ENCODE data around the gene ARRB1. TPM values are rescaled to one million over a fixed set of nuclear protein-coding genes. Genes with fewer than 3 reads are reported as not detected.
"Not testable (repeated sequence)": the region's sequence is repeated elsewhere in the genome, so short reads cannot be mapped to it uniquely, and the experiment has no call there.

Gene ARRB1
- total RNA-seq, 2 donors from 2014 or later, result 26.3 to 39.6 TPM

DNA sequence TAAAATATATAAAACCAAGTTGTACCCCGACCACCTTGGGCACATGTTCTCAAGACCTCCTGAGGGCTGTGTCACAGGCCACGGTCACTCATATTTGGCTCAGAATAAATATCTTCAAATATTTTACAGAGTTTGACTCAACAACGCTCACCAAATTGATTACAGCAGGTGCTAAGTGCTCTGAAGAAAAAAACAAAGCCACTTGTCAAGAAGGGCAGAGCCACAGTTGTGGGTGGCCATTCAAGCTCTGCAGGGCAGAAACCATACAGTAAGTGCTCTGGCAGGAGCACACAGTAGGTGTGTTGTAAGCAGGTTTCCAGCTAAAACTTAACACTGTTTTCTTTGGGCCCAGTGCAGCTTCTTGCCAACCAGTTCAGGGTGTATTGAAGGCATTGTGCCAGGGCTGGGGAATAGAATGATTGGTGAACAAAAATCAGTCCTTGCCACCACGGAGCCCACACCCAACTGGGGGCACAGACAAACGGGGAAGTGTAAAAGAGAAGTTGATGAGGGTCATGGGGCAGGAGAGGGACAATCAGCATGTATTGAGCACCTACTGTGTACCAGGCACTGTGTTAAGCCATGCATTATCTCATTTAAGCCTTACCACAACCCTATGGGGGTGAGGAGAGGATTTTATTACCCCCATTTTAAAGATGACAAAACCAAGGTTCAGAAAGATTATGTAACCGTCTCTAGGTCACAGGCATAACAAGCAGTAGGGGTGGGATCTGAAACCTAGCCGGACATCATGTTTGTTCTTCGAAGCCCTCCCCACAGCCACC lies 18.2 kb downstream of the ARRB1 start:
- Mint-ChIP-seq H3K4me1 (peaks cover 47% of the 10 kb centered on the region), H3K27me3 (no peaks in the 10 kb centered on the region), H3K36me3 (ENCODE audit: low read depth) (no peaks in the 10 kb centered on the region), H3K27ac (no peak overlapping the region), H3K4me3 (no peak overlapping the region)
- DNase-seq (no peak), ATAC-seq (no peak)
- H3K9me3 ChIP-seq (ENCODE audit: control insufficient read depth, low read length, poor library complexity, severe bottlenecking), result no peaks in the 10 kb centered on the region

DNA sequence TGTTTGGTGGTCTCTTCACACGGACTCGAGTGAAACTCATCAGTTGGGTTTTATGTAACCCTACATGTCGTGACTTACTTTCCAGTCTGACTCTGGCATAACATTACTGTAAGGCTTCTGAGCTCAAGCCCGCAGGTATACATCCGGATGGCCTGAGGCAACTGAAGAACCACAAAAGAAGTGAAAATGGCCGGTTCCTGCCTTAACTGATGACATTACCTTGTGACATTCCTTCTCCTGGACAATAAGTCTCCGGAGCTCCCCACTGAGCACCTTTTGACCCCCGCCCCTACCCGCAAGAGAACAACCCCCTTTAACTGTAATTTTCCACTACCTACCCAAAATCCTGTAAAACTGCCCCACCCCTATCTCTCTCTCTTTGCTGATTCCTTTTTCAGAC lies 19.7 kb downstream of the ARRB1 start:
- H3K4me3 Mint-ChIP-seq; H3K9me3 ChIP-seq (ENCODE audit: control insufficient read depth, low read length, poor library complexity, severe bottlenecking); H3K27me3 Mint-ChIP-seq; H3K27ac Mint-ChIP-seq; H3K36me3 Mint-ChIP-seq (ENCODE audit: low read depth); ATAC-seq; DNase-seq: not testable (repeated sequence)
- H3K4me1 Mint-ChIP-seq, result peaks cover 37% of the 10 kb centered on the region

DNA sequence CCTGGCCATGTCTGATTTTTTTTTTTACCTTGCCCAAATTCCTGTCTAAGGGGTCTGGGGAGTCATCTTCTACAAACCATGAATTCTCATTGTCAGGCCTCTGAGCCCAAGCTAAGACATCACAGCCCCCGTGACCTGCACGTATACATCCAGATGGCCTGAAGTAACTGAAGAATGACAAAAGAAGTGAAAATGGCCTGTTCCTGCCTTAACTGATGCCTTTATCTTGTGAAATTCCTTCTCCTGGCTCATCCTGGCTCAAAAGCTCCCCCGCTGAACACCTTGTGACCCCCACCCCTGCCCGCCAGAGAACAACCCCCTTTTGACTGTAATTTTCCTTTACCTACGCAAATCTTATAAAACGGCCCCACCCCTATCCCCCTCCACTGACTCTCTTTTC lies 20.2 kb downstream of the ARRB1 start:
- H3K27ac Mint-ChIP-seq; ATAC-seq; H3K27me3 Mint-ChIP-seq; H3K4me3 Mint-ChIP-seq; H3K36me3 Mint-ChIP-seq (ENCODE audit: low read depth); DNase-seq; H3K9me3 ChIP-seq (ENCODE audit: control insufficient read depth, low read length, poor library complexity, severe bottlenecking): not testable (repeated sequence)
- H3K4me1 Mint-ChIP-seq, result peaks cover 34% of the 10 kb centered on the region

DNA sequence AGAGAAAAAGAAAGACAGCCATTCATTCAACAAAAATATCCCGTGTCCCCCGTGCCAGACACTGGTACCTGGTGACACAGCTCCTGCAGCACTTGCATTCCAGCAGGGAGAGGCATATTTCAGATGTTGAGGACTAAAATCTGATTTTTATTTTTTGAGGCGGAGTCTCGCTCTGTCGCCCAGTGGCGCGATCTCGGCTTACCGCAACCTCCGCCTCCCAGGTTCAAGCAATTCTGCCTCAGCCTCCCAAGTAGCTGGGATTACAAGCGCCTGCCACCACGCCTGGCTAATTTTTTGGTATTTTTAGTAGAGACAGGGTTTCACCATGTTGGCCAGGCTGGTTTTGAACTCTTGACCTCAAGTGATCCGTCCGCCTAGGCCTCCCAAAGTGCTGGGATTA lies 20.6 kb downstream of the ARRB1 start:
- not testable (repeated sequence) for ATAC-seq; H3K9me3 ChIP-seq (ENCODE audit: control insufficient read depth, low read length, poor library complexity, severe bottlenecking); DNase-seq; H3K36me3 Mint-ChIP-seq (ENCODE audit: low read depth); H3K27ac Mint-ChIP-seq; H3K4me3 Mint-ChIP-seq; H3K27me3 Mint-ChIP-seq
- H3K4me1 Mint-ChIP-seq, result peaks cover 35% of the 10 kb centered on the region

DNA sequence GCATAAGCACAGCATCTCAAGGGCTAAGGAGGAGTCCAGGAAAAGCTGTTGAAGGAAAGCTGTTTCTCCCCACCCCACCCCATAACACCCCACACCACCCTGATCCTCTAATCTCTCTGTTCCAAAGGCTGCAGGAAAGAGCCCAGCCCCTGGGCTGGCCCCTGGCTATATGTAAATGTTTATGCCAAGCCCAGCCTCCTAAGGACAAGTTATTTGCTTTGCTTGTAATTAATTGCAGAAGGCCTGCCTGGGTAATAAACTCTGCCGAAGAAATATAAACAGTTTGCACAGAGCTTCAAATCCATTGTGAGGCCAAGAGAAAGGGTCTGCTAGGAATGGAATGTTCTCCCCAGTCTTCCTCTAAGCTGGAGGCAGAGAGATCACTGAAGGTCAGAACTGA lies 21.2 kb downstream of the ARRB1 start:
- peaks cover 34% of the 10 kb centered on the region for H3K4me1 Mint-ChIP-seq
- peak overlapping the region; percentile 59 for H3K4me3 Mint-ChIP-seq
- no peak overlapping the region for H3K27ac Mint-ChIP-seq

DNA sequence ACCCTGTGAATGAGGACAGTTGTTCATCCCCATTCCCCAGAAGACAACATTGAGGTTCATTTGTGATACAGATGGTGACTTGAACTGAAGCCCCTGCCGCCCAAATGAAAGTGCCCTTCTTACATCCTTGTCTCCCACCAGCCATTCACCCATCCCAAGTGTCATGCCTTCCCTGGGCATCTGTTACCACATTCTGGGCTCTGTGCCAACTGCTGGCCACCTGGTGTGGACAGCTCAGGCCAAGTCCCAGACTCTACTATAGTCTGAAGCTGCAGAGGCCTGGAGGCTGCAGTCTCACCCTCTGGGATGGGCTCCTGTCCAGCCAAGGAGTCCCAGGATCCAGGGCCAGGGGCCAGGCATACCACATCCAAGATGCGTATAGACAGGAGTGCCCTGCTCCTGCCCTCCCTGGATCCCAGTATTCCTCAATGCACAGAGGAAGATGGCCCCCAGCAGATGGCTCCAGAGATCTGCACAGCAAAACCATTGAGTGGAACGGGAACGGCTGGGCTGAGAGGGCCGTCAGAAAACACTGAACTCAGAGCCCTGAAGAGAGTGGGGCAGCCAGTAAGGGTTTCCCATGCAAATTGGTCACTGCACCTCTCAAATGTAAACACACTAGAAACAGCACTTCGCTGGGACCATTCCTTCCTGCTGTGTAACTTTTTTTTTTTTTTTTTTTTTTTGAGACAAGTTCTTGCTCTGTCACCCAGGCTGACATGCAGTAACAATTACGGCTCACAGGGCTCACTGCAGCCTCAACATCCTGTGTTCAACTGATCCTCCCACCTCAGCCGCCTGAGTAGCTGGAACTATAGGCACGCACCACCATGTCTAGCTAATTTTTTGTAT lies 22.8 kb downstream of the ARRB1 start:
- Mint-ChIP-seq H3K4me1 (peaks cover 31% of the 10 kb centered on the region), H3K36me3 (ENCODE audit: low read depth) (peaks cover 5% of the 10 kb centered on the region)
- ATAC-seq, result peak; percentile 89

More for the DNA sequence above, 21.2 kb downstream of the ARRB1 start:
- H3K36me3 Mint-ChIP-seq (ENCODE audit: low read depth), result peaks cover 2% of the 10 kb centered on the region
- H3K9me3 ChIP-seq (ENCODE audit: control insufficient read depth, low read length, poor library complexity, severe bottlenecking), result no peaks in the 10 kb centered on the region
- ATAC-seq (no peak), DNase-seq (no peak)
- H3K27me3 Mint-ChIP-seq, result no peaks in the 10 kb centered on the region

DNA sequence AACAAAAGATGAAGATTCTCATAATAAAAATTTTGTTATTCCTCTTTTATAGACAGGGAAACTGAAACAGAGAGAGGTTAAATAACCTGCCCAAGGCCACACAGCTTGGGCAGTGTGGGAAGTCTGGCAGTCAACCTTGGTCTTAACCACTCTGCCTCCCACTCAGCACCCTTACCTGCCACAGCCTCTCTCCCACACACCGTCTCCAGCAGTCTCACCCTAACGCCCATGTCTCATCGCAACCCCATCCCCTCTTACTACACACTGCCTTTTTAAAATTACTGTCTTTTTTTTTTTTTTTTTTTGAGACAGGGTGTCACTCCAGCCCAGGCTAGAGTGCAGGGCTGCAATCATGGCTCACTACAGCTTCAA lies 25.0 kb downstream of the ARRB1 start:
- peaks cover 37% of the 10 kb centered on the region for H3K4me1 Mint-ChIP-seq
- ATAC-seq (no peak), DNase-seq (no peak)
- H3K36me3 Mint-ChIP-seq (ENCODE audit: low read depth), result peaks cover 7% of the 10 kb centered on the region
- no peaks in the 10 kb centered on the region for H3K27me3 Mint-ChIP-seq
- H3K9me3 ChIP-seq (ENCODE audit: control insufficient read depth, low read length, poor library complexity, severe bottlenecking), result no peaks in the 10 kb centered on the region
- no peak overlapping the region for H3K27ac Mint-ChIP-seq
- H3K4me3 Mint-ChIP-seq, result no peak overlapping the region

More for the DNA sequence above, 22.8 kb downstream of the ARRB1 start:
- Mint-ChIP-seq H3K27me3 (no peaks in the 10 kb centered on the region), H3K4me3 (peak overlapping the region; percentile 45), H3K27ac (peak overlapping the region; percentile 84)
- DNase-seq, result no peak
- no peaks in the 10 kb centered on the region for H3K9me3 ChIP-seq (ENCODE audit: control insufficient read depth, low read length, poor library complexity, severe bottlenecking)

DNA sequence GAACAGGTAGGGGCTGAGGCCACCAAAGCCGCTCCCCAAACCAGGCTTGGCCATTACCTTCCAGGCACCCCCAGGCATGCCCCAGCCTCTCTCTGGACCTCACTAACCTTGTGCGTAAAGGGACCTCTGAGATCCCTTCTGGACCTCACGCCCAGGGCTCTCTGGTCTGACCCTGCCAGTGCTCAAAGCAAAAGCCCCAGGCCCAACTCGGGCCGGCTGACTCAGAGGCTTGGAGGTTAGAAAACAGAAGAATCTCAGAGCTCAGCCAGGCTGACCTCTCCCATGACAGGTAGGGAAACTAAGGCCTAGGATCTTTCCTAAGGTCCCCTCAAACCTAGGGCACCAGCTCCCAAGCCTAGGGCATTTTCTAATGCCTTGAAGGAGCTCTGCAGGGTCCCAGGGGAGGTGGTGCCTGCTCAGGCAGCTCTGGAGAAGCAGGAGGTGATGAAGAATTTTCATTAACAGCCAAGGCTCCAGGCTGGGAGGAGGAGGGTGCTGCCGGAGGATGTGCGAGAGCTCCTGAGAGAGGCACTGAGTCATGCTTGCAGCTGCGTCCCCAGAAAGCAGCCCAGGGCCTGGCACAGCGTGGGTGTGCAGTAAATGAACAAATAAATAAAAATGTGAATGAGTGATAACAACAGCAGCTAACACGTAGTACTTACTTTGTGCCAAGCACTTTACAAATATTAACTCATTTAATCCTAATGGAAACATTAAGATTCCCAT lies 25.6 kb downstream of the ARRB1 start:
- H3K27ac Mint-ChIP-seq, result no peak overlapping the region
- DNase-seq, result no peak
- H3K4me3 Mint-ChIP-seq, result no peak overlapping the region
- H3K27me3 Mint-ChIP-seq, result no peaks in the 10 kb centered on the region
- peaks cover 7% of the 10 kb centered on the region for H3K36me3 Mint-ChIP-seq (ENCODE audit: low read depth)
- no peaks in the 10 kb centered on the region for H3K9me3 ChIP-seq (ENCODE audit: control insufficient read depth, low read length, poor library complexity, severe bottlenecking)
- no peak for ATAC-seq
- peaks cover 37% of the 10 kb centered on the region for H3K4me1 Mint-ChIP-seq

DNA sequence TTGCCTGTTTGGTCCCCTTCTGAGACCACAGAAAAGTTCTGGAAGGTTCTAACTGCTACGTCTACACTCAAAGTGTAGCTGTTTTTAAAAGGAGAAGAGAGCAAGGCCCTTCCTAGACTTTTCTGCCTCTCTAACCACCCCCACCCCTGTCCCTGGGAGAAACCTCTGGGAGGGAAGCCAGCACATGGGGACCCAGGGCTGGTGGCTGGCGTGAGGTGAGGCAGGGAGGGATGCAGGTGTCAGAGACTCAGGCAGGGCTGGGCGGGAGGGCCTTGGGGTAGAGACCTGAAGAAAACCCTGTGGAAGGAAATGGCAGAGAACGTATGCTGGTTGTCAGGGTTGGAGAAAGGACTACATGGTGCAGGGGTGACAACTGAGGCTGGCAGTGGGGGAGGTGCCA lies 26.7 kb downstream of the ARRB1 start:
- no peak overlapping the region for H3K4me3 Mint-ChIP-seq
- H3K27me3 Mint-ChIP-seq, result no peaks in the 10 kb centered on the region
- ATAC-seq (no peak), DNase-seq (no peak)
- no peaks in the 10 kb centered on the region for H3K9me3 ChIP-seq (ENCODE audit: control insufficient read depth, low read length, poor library complexity, severe bottlenecking)
- H3K4me1 Mint-ChIP-seq, result peaks cover 33% of the 10 kb centered on the region
- H3K36me3 Mint-ChIP-seq (ENCODE audit: low read depth), result peaks cover 7% of the 10 kb centered on the region
- no peak overlapping the region for H3K27ac Mint-ChIP-seq

DNA sequence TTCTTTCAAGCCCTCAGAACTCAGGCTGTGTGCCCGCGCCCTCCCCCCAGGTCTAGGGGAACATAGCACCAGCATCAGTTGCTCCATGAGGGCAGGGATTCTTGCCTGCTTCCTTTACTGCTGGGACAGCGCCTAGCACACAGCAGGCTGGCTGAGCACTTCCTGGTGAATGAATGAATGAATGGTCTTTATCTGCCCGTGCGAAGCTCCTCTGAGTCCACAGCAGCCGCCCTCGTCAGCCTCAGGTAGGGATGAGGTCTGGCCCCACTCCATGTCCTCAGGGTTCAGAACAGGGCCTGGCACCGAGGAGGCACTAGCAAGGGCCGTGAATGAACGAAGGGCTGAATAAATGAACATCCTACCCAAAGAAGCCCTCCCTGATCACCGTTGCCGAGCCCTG lies 27.3 kb downstream of the ARRB1 start:
- H3K4me3 Mint-ChIP-seq, result no peak overlapping the region
- no peak overlapping the region for H3K27ac Mint-ChIP-seq
- peaks cover 29% of the 10 kb centered on the region for H3K4me1 Mint-ChIP-seq
- no peaks in the 10 kb centered on the region for H3K27me3 Mint-ChIP-seq
- ATAC-seq (no peak), DNase-seq (no peak)
- H3K9me3 ChIP-seq (ENCODE audit: control insufficient read depth, low read length, poor library complexity, severe bottlenecking), result no peaks in the 10 kb centered on the region
- H3K36me3 Mint-ChIP-seq (ENCODE audit: low read depth), result peaks cover 7% of the 10 kb centered on the region

DNA sequence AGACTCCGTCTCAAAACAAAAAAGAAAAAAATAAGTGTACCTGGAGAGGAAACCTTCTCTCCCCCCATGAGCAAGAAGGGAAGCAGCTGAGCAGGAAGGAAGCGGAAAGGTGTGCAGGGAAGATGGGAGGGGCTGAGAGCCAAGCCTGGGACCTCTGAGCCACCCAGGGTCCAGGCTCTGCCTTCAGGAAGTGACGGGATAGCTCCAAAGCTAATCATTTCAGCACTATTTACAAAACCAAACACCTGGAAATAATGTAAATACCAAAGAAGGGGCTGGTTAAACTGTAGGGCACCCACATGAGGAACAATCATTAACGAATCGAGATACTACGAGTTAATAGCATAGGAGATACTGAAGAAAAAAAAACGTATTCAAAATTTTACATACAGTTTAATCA lies 27.9 kb downstream of the ARRB1 start:
- DNase-seq, result no peak
- no peaks in the 10 kb centered on the region for H3K9me3 ChIP-seq (ENCODE audit: control insufficient read depth, low read length, poor library complexity, severe bottlenecking)
- H3K4me1 Mint-ChIP-seq, result peaks cover 26% of the 10 kb centered on the region
- no peaks in the 10 kb centered on the region for H3K27me3 Mint-ChIP-seq
- no peak for ATAC-seq
- peak overlapping the region; percentile 89 for H3K27ac Mint-ChIP-seq
- peaks cover 7% of the 10 kb centered on the region for H3K36me3 Mint-ChIP-seq (ENCODE audit: low read depth)
- no peak overlapping the region for H3K4me3 Mint-ChIP-seq

DNA sequence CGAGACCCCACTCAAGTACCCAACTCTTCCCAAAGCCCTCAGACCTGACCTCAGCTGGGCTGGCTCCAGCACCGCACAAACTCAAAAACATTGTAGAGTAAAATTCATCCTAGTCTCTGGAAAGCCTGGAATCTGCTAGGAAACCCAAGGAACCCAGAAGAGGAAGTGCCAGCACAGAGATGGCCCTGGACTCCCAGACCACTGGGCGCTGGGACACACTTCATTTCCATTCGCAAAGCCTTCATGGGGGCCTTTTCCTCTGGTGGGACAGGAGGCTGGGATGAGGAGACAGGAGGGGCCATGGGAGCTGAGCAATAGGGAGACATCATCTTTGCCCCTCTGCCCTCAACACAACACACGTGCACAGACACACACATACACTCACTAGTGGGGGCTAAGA lies 30.8 kb downstream of the ARRB1 start:
- no peaks in the 10 kb centered on the region for H3K9me3 ChIP-seq (ENCODE audit: control insufficient read depth, low read length, poor library complexity, severe bottlenecking)
- Mint-ChIP-seq H3K4me3 (no peak overlapping the region), H3K36me3 (ENCODE audit: low read depth) (peaks cover 5% of the 10 kb centered on the region), H3K27ac (no peak overlapping the region), H3K27me3 (no peaks in the 10 kb centered on the region), H3K4me1 (peaks cover 25% of the 10 kb centered on the region)
- ATAC-seq (no peak), DNase-seq (no peak)

DNA sequence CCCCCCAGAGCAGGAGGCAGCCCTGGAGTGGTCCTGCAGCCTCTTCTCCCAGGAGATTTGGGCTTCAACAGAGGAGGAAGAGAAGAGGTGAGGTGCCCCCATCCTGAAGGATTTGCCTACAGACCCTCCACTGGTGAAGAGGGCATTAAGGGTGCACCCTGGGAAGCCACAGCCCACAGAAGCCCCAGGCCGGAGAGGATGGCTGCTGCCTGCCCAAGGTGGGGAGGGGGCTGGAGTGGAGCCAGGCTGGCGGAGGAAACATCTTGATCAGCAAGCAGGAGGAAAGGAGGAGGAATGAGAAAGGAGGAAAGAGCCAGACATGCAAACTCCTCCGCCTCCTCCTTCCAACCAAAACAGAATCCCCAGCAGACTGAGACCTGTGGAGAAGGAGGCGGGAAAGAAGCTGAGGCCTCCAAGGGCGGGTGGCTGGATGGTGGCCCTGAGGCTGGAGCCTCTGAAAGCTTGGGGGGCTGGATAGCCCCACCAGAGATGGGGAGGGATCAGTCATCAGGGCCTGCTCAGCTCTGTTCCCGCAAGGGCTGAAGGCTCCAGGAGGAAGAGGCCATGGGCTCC lies 31.3 kb downstream of the ARRB1 start:
- H3K9me3 ChIP-seq (ENCODE audit: control insufficient read depth, low read length, poor library complexity, severe bottlenecking), result no peaks in the 10 kb centered on the region
- Mint-ChIP-seq H3K4me3 (no peak overlapping the region), H3K27ac (no peak overlapping the region), H3K36me3 (ENCODE audit: low read depth) (peaks cover 5% of the 10 kb centered on the region), H3K4me1 (peaks cover 27% of the 10 kb centered on the region), H3K27me3 (no peaks in the 10 kb centered on the region)
- ATAC-seq, result no peak
- no peak for DNase-seq

Measured in T-helper 17 cell (primary cell).